GM12872 (cell line): Measurements from ENCODE around the gene MIA.

Experiments
- CTCF ChIP-seq: IDR thresholded peaks from 3 replicates; pipeline ENCODE4 v1.5.1; 2011; ENCODE audit warnings: low read depth, mild to moderate bottlenecking, low read length, moderate library complexity; ENCODE audit not compliant: insufficient read depth

Gene MIA

GRCh38 chr19:40774916-40775631 lies at the start of gene MIA:
Gene MIA (plus strand): TSS chr19:40775521. CDS start chr19:40775543, 22 bp downstream.
- TF ChIP-seq CTCF: no peak

- no peak for TF ChIP-seq CTCF
These were observed 49.0 kb upstream of the MIA start for GRCh38 chr19:40726279-40726678.

GRCh38 chr19:40733149-40733548 lies 42.2 kb upstream of the MIA start:
- no peak for TF ChIP-seq CTCF

GRCh38 chr19:40735013-40735771 lies 40.1 kb upstream of the MIA start:
- TF ChIP-seq CTCF: no peak

- TF ChIP-seq CTCF: no peak
These were observed 38.7 kb upstream of the MIA start for GRCh38 chr19:40736661-40737060.

- TF ChIP-seq CTCF: no peak
These were observed 38.1 kb upstream of the MIA start for GRCh38 chr19:40737102-40737644.

- TF ChIP-seq CTCF: no peak
These were observed 36.1 kb upstream of the MIA start for GRCh38 chr19:40739030-40739839.
